ENCODE data around the gene DKC1. TPM values are rescaled to one million over a fixed set of nuclear protein-coding genes. Genes with fewer than 3 reads are reported as not detected.

Gene DKC1
- total RNA-seq, 1 donor from 2014 or later = 45.6 TPM

DNA sequence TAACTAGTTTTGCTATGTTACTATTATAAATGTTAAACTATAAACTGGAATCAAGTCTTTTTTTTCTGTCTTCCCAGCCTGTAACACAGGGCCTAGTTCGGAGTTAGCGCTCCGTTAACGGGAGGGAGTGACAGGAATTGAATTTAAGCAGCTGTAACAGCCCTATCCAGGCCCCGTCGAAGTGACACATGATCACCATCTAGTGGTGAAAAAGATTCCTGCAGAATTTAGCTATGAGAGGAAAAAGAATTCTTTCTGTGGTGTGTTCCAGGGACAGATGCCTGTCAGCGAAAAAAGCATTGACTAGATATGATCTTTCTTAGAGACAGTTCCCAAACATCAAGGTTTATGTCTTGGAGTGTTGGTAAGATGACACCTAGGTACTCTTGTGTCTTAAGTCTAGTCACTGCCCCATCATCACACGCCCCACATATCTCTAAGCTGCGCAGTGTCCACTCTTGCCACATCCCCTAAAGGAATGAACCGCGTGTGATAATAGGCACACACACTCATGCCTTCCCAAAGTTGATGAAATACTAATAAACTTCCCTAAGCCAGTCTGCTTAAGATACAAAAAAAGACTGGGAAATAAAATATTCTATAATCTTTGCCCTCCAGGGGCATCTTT lies 13.8 kb upstream of the DKC1 start:
- Histone ChIP-seq H3K4me2 (no peak overlapping the region), H3K79me2 (ENCODE audit: low read depth) (no peaks in the 10 kb centered on the region), H3K9ac (no peak overlapping the region), H3K9me3 (ENCODE audit: low read depth) (no peaks in the 10 kb centered on the region), H3F3A (ENCODE audit: low read depth) (peaks cover 3% of the 10 kb centered on the region), H3K36me3 (no peaks in the 10 kb centered on the region), H3K27me3 (peaks cover 55% of the 10 kb centered on the region), H2AFZ (replicated peaks) (no peak overlapping the region), H3K4me3 (no peak overlapping the region), H4K20me1 (ENCODE audit: low read depth) (no peaks in the 10 kb centered on the region), H3K4me1 (no peaks in the 10 kb centered on the region), H3K27ac (no peak overlapping the region)
- DNase-seq (ENCODE audit: low spot score) = peak; percentile 60
- Mint-ChIP-seq H3K27ac (no peak overlapping the region), H3K4me3 (no peak overlapping the region), H3K4me1 (peaks cover 3% of the 10 kb centered on the region), H3K9me3 (peaks cover 15% of the 10 kb centered on the region), H3K36me3 (peaks cover 2% of the 10 kb centered on the region), H3K27me3 (ENCODE audit: insufficient read depth, low read depth) (peaks cover 35% of the 10 kb centered on the region)
- no peak for TF ChIP-seq EZH2 (IDR thresholded peaks at IDR 0.05)
- TF ChIP-seq, protein P1, sequence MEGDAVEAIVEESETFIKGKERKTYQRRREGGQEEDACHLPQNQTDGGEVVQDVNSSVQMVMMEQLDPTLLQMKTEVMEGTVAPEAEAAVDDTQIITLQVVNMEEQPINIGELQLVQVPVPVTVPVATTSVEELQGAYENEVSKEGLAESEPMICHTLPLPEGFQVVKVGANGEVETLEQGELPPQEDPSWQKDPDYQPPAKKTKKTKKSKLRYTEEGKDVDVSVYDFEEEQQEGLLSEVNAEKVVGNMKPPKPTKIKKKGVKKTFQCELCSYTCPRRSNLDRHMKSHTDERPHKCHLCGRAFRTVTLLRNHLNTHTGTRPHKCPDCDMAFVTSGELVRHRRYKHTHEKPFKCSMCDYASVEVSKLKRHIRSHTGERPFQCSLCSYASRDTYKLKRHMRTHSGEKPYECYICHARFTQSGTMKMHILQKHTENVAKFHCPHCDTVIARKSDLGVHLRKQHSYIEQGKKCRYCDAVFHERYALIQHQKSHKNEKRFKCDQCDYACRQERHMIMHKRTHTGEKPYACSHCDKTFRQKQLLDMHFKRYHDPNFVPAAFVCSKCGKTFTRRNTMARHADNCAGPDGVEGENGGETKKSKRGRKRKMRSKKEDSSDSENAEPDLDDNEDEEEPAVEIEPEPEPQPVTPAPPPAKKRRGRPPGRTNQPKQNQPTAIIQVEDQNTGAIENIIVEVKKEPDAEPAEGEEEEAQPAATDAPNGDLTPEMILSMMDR (IDR thresholded peaks at IDR 0.05) = peak; percentile 66

DNA sequence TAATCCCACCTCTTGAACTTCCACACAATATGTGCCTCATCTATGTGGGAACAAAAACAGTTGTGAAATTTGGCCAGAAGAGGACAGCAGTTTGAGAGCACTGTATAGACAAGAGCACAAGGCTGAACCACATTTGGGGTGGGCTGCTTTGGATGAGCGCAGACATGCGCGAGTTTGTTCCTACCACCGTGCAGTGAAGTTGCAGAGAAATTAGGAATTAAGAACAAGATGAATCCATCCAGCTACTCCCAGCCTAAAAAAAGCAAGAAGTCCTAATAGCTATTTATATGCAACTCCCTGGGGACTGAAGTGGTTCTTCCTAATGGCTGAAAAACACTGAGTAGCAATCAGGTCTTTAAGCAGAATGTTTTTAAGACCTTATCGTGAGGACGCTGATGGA lies 12.8 kb upstream of the DKC1 start:
- H3K4me2 ChIP-seq = no peak overlapping the region
- peaks cover 3% of the 10 kb centered on the region for H3K4me1 Mint-ChIP-seq

DNA sequence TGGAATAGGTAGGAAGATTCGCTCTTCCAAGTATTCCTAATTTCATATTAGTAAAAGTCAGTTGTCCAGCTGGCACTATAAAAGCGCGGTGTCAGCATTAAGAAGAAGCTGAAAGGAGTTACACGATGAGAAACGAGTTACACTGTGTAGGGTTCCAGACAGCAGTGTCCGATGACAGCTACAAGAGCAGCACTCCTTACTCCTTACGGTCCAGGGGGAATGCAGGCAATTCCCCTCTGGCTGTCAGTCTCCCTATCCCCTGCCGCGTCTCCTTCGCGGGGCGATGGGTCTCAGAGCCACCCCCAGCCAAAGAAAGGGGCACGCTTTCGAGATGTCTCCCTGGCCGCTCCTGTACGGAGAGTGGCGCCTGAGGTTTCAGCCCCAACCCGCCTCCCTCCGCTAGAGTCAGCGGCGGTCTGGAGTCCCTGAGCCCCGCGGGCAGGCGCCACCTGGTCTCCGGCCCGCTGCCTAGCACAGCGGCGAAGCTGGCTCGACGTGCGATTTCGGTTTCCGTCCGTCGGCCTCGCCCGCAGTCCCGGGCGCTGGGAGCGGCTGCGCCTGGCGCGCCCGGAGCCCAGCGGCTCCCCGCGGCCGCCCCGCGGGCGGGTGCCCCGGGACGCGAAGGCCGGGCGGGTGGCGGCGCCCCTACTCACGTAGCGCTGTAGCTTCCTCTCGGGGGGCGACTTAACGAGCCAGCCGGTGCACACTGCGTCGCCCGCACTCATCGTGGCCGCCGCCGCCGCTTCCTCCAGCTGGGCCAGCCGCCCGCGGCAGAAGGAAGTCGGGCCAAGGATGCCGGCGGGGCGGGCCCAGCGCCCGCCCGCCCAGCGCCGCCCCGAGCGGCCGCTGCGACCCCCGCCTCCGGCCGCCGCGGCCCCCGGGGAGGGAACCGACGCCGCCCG lies 12.1 kb upstream of the DKC1 start, which contains the start of gene GAB3:
Gene GAB3, minus strand, starts transcription at position 777 of the 902 bp plus-strand sequence. Its CDS starts 52 bp downstream, at position 725.
- Histone ChIP-seq H3K4me2 (peak within 1 kb of the TSS; percentile 70), H3F3A (ENCODE audit: low read depth) (peaks cover 3% of the 10 kb centered on the region), H3K4me3 (peak within 1 kb of the TSS; percentile 39), H2AFZ (replicated peaks) (peak within 1 kb of the TSS; percentile 72), H3K9ac (no peak within 1 kb of the TSS), H3K27me3 (peaks cover 66% of the 10 kb centered on the region), H4K20me1 (ENCODE audit: low read depth) (no peaks in the 10 kb centered on the region), H3K4me1 (no peaks in the 10 kb centered on the region), H3K27ac (no peak within 1 kb of the TSS), H3K36me3 (no peaks in the 10 kb centered on the region), H3K79me2 (ENCODE audit: low read depth) (no peaks in the 10 kb centered on the region), H3K9me3 (ENCODE audit: low read depth) (no peaks in the 10 kb centered on the region)
- Mint-ChIP-seq H3K4me3 (peak within 1 kb of the TSS; percentile 71), H3K36me3 (peaks cover 2% of the 10 kb centered on the region), H3K4me1 (peaks cover 3% of the 10 kb centered on the region), H3K27me3 (ENCODE audit: insufficient read depth, low read depth) (peaks cover 35% of the 10 kb centered on the region), H3K9me3 (peaks cover 17% of the 10 kb centered on the region), H3K27ac (no peak within 1 kb of the TSS)
- TF ChIP-seq EZH2phosphoT487 (IDR thresholded peaks at IDR 0.05) = peak; percentile 34
- TF ChIP-seq, protein P1 (IDR thresholded peaks at IDR 0.05) = no peak
- TF ChIP-seq EZH2 (IDR thresholded peaks at IDR 0.05) = no peak
- peak; percentile 64 for DNase-seq (ENCODE audit: low spot score)

More for the DNA sequence above, 12.8 kb upstream of the DKC1 start:
- Histone ChIP-seq H3K79me2 (ENCODE audit: low read depth) (no peaks in the 10 kb centered on the region), H3K27me3 (peaks cover 65% of the 10 kb centered on the region), H3K27ac (no peak overlapping the region), H3K36me3 (no peaks in the 10 kb centered on the region), H3F3A (ENCODE audit: low read depth) (peaks cover 3% of the 10 kb centered on the region), H3K4me1 (no peaks in the 10 kb centered on the region), H2AFZ (replicated peaks) (no peak overlapping the region), H3K9me3 (ENCODE audit: low read depth) (no peaks in the 10 kb centered on the region), H4K20me1 (ENCODE audit: low read depth) (no peaks in the 10 kb centered on the region), H3K4me3 (no peak overlapping the region), H3K9ac (no peak overlapping the region)
- no peak overlapping the region for H3K27ac Mint-ChIP-seq
- peak; percentile 54 for TF ChIP-seq EZH2phosphoT487 (IDR thresholded peaks at IDR 0.05)
- TF ChIP-seq EZH2 (IDR thresholded peaks at IDR 0.05) = no peak
- TF ChIP-seq, protein P1 (IDR thresholded peaks at IDR 0.05) = no peak
- peaks cover 16% of the 10 kb centered on the region for H3K9me3 Mint-ChIP-seq
- H3K27me3 Mint-ChIP-seq (ENCODE audit: insufficient read depth, low read depth) = peaks cover 35% of the 10 kb centered on the region
- no peak for DNase-seq (ENCODE audit: low spot score)
- H3K36me3 Mint-ChIP-seq = peaks cover 2% of the 10 kb centered on the region
- H3K4me3 Mint-ChIP-seq = no peak overlapping the region
